Bronchial smooth muscle cell (primary cell): ENCODE results near the gene CCND1. TPM values are rescaled to one million over a fixed set of nuclear protein-coding genes. Genes with fewer than 3 reads are reported as not detected.

Experiments used
- total RNA-seq: library from RNA; depleted of rRNA; stranded (reverse); fragments of >200 nt; gene quantifications from 2 replicates; pipeline ENCODE4 v1.2.1, GENCODE V29; 2014

The CCND1 gene
- total RNA-seq, result 336 and 341 TPM in 2 replicates

GRCh38 chr11:69640995-69641581 lies at the start of gene CCND1:
Gene CCND1, plus strand, starts transcription at chr11:69641156. Its CDS starts 158 bp downstream, at chr11:69641314.

DNA sequence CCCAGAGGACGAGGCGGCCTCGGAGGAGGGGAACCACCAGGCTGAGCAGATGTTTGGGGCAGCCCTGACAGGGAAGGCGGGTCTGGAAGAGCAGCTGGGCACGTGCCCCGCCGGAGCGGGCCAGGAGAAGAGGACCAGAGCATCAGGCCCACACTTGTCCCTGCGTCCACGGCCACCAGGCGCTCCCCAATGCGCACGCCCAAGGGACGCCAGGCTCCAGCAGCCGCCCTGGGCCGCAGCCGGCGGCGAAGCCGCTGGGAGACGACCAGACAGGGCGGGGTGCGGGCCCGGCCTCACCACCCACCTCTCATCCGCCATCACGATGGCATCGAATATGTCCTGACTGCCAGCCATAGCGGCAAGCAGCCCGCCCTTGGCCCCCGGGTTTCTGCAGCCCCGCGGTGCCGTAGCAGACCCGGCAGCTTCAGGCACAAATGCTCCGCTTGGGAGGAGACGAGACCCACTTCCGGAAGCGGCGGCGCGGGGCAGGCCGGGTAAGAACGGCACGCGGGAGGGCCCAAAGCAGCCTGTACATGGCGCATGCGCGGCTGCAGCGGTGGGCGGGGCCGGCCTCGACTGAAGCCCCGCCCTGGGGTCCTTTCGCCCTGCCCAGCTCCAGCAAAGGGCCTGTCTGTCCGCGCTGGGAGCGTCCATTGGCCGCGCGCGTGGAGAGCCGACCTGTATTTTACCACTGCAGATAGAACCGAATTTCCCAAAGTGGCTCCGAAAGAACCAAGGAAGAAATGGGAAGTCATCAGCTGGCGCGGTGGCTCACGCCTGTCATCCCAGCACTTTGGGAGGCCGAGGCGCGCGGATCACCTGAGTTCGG lies 34.1 kb downstream of the CCND1 start, which contains the start of gene LTO1:
Gene LTO1 (minus strand): TSS at position 468 of the 829 bp plus-strand sequence. CDS start 114 bp downstream, at position 354.

Other genes with a start within 250 kb of the CCND1 start
- not detected in 2 replicates for gene LINC01488, start 159.5 kb upstream of the CCND1 start, total RNA-seq
- gene LTO1, start 34.2 kb downstream of the CCND1 start, total RNA-seq, result 24.6 and 27.5 TPM in 2 replicates
- gene FGF19, start 62.9 kb downstream of the CCND1 start, total RNA-seq, result not detected in 2 replicates
- gene FGF4, start 134.2 kb downstream of the CCND1 start, total RNA-seq, result not detected in 2 replicates
- not detected in 2 replicates for gene FGF3, start 178.3 kb downstream of the CCND1 start, total RNA-seq